Inferior parietal cortex (tissue), 1 donor: ENCODE data around the gene CDH23.
A peak's percentile ranks its signal among the peaks of the same experiment; 100 is the strongest.

Experiments
- DNase-seq: peaks from one replicate; pipeline ENCODE4 v3.0.0-alpha.2; 2016; ENCODE audit errors: extremely low spot score

Gene CDH23

GRCh38 chr10:71603754-71604153 is 207.0 kb downstream of the CDH23 start:
- no peak for DNase-seq

- DNase-seq, result no peak
Measured at GRCh38 chr10:71604324-71605018, 207.8 kb downstream of the CDH23 start.

- DNase-seq, result no peak
Measured at GRCh38 chr10:71605263-71605962, 208.7 kb downstream of the CDH23 start.

GRCh38 chr10:71606257-71607081 is 209.7 kb downstream of the CDH23 start:
- DNase-seq, result no peak

- no peak for DNase-seq
Measured at GRCh38 chr10:71607082-71607443, 210.3 kb downstream of the CDH23 start.

- peak; percentile 80 for DNase-seq
Measured at GRCh38 chr10:71608819-71609768, 212.4 kb downstream of the CDH23 start.

- no peak for DNase-seq
Measured at GRCh38 chr10:71610651-71611050, 213.9 kb downstream of the CDH23 start.

- no peak for DNase-seq
Measured at GRCh38 chr10:71611131-71611530, 214.4 kb downstream of the CDH23 start.

GRCh38 chr10:71611709-71612422 is 215.1 kb downstream of the CDH23 start:
- no peak for DNase-seq

GRCh38 chr10:71613261-71613777 is 216.6 kb downstream of the CDH23 start:
- DNase-seq, result no peak

- DNase-seq, result no peak
Measured at GRCh38 chr10:71613877-71614276, 217.2 kb downstream of the CDH23 start.

GRCh38 chr10:71614946-71615345 is 218.2 kb downstream of the CDH23 start:
- DNase-seq, result no peak

GRCh38 chr10:71615538-71616329 is 219.0 kb downstream of the CDH23 start:
- DNase-seq, result no peak

- no peak for DNase-seq
Measured at GRCh38 chr10:71616817-71617654, 220.3 kb downstream of the CDH23 start.

GRCh38 chr10:71618176-71618575 is 221.5 kb downstream of the CDH23 start:
- no peak for DNase-seq

- DNase-seq, result no peak
Measured at GRCh38 chr10:71618598-71618997, 221.9 kb downstream of the CDH23 start.

- no peak for DNase-seq
Measured at GRCh38 chr10:71620642-71621041, 223.9 kb downstream of the CDH23 start.

GRCh38 chr10:71621231-71622153 is 224.8 kb downstream of the CDH23 start:
- peak; percentile 49 for DNase-seq
